Lower lobe of right lung (tissue), 2 donors: Measurements from ENCODE around the gene GRHL1. TPM values are rescaled to one million over a fixed set of nuclear protein-coding genes. Genes with fewer than 3 reads are reported as not detected.
A peak's percentile ranks its signal among the peaks of the same experiment; 100 is the strongest.
"Not testable (repeated sequence)": the region's sequence is repeated elsewhere in the genome, so short reads cannot be mapped to it uniquely, and the experiment has no call there.

Experiments used
- ATAC-seq, 2 donors: fragments of 200-7000 bp; cut with Tn5 transposase; one replicate each; pipeline ENCODE4 v1.9.1; 2020 to 2022; ENCODE audit warnings: mild to moderate bottlenecking in 2 of 2, moderate library complexity in 2 of 2
- DNase-seq: peaks from one replicate; pipeline ENCODE4 v3.0.0-alpha.2; 2020
- H3K27ac ChIP-seq: fragments of 200-600 bp; one replicate; pipeline ENCODE4 v1.8.0; 2022
- H3K27me3 ChIP-seq: fragments of 200-600 bp; one replicate; pipeline ENCODE4 v1.8.0; 2022; ENCODE audit warnings: low read depth
- H3K36me3 ChIP-seq: fragments of 200-600 bp; one replicate; pipeline ENCODE4 v1.8.0; 2022; ENCODE audit warnings: mild to moderate bottlenecking
- H3K4me1 ChIP-seq: fragments of 200-600 bp; one replicate; pipeline ENCODE4 v1.8.0; 2022
- H3K4me3 ChIP-seq: fragments of 200-600 bp; one replicate; pipeline ENCODE4 v1.8.0; 2022; ENCODE audit warnings: mild to moderate bottlenecking
- H3K9me3 ChIP-seq: fragments of 200-600 bp; one replicate; pipeline ENCODE4 v1.8.0; 2022
- CTCF ChIP-seq: fragments of 200-600 bp; IDR thresholded peaks from one replicate; pipeline ENCODE4 v1.8.0; 2022; ENCODE audit warnings: antibody characterized with exemption, mild to moderate bottlenecking
- intact Hi-C: fragments of 100-400 bp; cut with DNase I; formaldehyde crosslinking; loops from one replicate; pipeline ENCODE4 v1.11.0; 2022
- total RNA-seq: library from RNA; stranded (reverse); fragmentation: NEBNext Ultra II Directional; extraction: Animal tissue kit (Norgen Biotek cat#: 25700); gene quantifications from one replicate; pipeline ENCODE4 v1.2.1, GENCODE V29; 2021
- donor health status: DM: no; HTN: yes; CAD: no; lungs with severe emphysema.

The GRHL1 gene
- total RNA-seq, 1 donor from 2014 or later = 6.5 TPM

- DNase-seq (peak; percentile 45), ATAC-seq (peak in 1 of 2 donors; percentile 14)
- H3K4me3 ChIP-seq = no peak overlapping the region
- no peaks in the 10 kb centered on the region for H3K27me3 ChIP-seq
- H3K9me3 ChIP-seq = no peaks in the 10 kb centered on the region
- H3K36me3 ChIP-seq = no peaks in the 10 kb centered on the region
- peaks cover 16% of the 10 kb centered on the region for H3K4me1 ChIP-seq
- intact Hi-C loops = no loop called here
- TF ChIP-seq CTCF = no peak
- H3K27ac ChIP-seq = no peak overlapping the region
Measured at GRCh38 chr2:10012963-10013461, 61.5 kb downstream of the GRHL1 start.

GRCh38 chr2:10013651-10014417 lies 62.3 kb downstream of the GRHL1 start:
- intact Hi-C loops, ATAC-seq, H3K27ac ChIP-seq, H3K36me3 ChIP-seq, H3K4me3 ChIP-seq, H3K27me3 ChIP-seq, H3K9me3 ChIP-seq: not testable (repeated sequence)
- H3K4me1 ChIP-seq = peaks cover 23% of the 10 kb centered on the region
- peak; percentile 42 for DNase-seq

- Histone ChIP-seq H3K4me1 (peaks cover 23% of the 10 kb centered on the region), H3K4me3 (no peak overlapping the region), H3K9me3 (no peaks in the 10 kb centered on the region), H3K36me3 (no peaks in the 10 kb centered on the region), H3K27ac (no peak overlapping the region), H3K27me3 (no peaks in the 10 kb centered on the region)
- DNase-seq (peak; percentile 36), ATAC-seq (no peak)
- intact Hi-C loops = no loop called here
- TF ChIP-seq CTCF = no peak
Measured at GRCh38 chr2:10014418-10015190, 63.1 kb downstream of the GRHL1 start.

GRCh38 chr2:10015376-10015989 lies 64.0 kb downstream of the GRHL1 start:
- H3K27me3 ChIP-seq, intact Hi-C loops, H3K36me3 ChIP-seq, ATAC-seq, H3K27ac ChIP-seq, H3K9me3 ChIP-seq, H3K4me3 ChIP-seq: not testable (repeated sequence)
- DNase-seq = peak; percentile 20
- H3K4me1 ChIP-seq = peaks cover 19% of the 10 kb centered on the region

- intact Hi-C loops = no loop called here
- Histone ChIP-seq H3K4me1 (peaks cover 19% of the 10 kb centered on the region), H3K36me3 (no peaks in the 10 kb centered on the region), H3K27me3 (no peaks in the 10 kb centered on the region), H3K27ac (no peak overlapping the region), H3K4me3 (no peak overlapping the region), H3K9me3 (no peaks in the 10 kb centered on the region)
- no peak for TF ChIP-seq CTCF
- ATAC-seq (no peak), DNase-seq (peak; percentile 41)
Measured at GRCh38 chr2:10016001-10016801, 64.7 kb downstream of the GRHL1 start.

- Histone ChIP-seq H3K4me3 (no peak overlapping the region), H3K27ac (no peak overlapping the region), H3K27me3 (no peaks in the 10 kb centered on the region), H3K36me3 (no peaks in the 10 kb centered on the region), H3K9me3 (no peaks in the 10 kb centered on the region), H3K4me1 (peaks cover 19% of the 10 kb centered on the region)
- no peak for ATAC-seq
- intact Hi-C loops = no loop called here
- no peak for TF ChIP-seq CTCF
- peak; percentile 19 for DNase-seq
Measured at GRCh38 chr2:10016802-10017258, 65.3 kb downstream of the GRHL1 start.
